A673 (cell line): ENCODE data around the gene FIBIN.
A peak's percentile ranks its signal among the peaks of the same experiment; 100 is the strongest.

ENCODE experiments used
- CTCF ChIP-seq: fragments of 300-800, 200-600 bp; sonication (generic); conservative IDR thresholded peaks from 2 replicates; pipeline ENCODE4 v1.5.1; 2017; ENCODE audit warnings: low read depth, mild to moderate bottlenecking, antibody characterized with exemption, low read length, moderate library complexity, mixed read lengths
- EZH2 ChIP-seq: fragments of 200-600 bp; sonication (generic); IDR thresholded peaks from 2 replicates; pipeline ENCODE4 v1.6.1; 2017; ENCODE audit warnings: borderline replicate concordance, low read depth, mild to moderate bottlenecking, mixed read lengths, antibody characterized with exemption, low read length; ENCODE audit not compliant: poor library complexity, severe bottlenecking

- TF ChIP-seq CTCF (no peak), EZH2 (peak; percentile 23)
Observed at GRCh38 chr11:26993965-26994457, at the start of gene FIBIN.
